LNCAP (cell line): ENCODE results near the gene PRKCA.

Experiments used
- TF ChIP-seq, protein P1 (sequence below): fragments of 450-650 bp; IDR thresholded peaks from 2 replicates; pipeline ENCODE4 v1.5.1; 2017; ENCODE audit warnings: mild to moderate bottlenecking

The PRKCA gene

DNA sequence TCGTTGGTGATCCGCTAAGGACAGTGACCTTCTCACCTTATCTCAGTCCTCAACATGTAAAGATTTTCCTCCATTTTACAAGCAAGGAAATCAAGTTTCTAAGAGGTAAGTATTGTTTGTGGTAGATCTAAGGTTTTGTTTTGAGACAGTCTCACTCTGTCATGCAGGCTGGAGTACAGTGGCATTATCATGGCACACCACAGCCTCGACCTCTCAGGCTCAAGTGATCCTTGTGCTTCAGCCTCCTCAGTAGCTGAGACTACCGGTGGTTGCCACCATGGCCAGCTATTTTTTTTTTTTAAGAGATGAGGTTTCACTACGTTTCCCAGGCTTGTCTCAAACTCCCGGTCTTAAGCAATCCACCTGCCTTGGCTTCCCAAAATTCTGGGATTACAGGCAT is 34.9 kb downstream of the PRKCA start:
- TF ChIP-seq, protein P1, sequence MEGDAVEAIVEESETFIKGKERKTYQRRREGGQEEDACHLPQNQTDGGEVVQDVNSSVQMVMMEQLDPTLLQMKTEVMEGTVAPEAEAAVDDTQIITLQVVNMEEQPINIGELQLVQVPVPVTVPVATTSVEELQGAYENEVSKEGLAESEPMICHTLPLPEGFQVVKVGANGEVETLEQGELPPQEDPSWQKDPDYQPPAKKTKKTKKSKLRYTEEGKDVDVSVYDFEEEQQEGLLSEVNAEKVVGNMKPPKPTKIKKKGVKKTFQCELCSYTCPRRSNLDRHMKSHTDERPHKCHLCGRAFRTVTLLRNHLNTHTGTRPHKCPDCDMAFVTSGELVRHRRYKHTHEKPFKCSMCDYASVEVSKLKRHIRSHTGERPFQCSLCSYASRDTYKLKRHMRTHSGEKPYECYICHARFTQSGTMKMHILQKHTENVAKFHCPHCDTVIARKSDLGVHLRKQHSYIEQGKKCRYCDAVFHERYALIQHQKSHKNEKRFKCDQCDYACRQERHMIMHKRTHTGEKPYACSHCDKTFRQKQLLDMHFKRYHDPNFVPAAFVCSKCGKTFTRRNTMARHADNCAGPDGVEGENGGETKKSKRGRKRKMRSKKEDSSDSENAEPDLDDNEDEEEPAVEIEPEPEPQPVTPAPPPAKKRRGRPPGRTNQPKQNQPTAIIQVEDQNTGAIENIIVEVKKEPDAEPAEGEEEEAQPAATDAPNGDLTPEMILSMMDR = no peak

DNA sequence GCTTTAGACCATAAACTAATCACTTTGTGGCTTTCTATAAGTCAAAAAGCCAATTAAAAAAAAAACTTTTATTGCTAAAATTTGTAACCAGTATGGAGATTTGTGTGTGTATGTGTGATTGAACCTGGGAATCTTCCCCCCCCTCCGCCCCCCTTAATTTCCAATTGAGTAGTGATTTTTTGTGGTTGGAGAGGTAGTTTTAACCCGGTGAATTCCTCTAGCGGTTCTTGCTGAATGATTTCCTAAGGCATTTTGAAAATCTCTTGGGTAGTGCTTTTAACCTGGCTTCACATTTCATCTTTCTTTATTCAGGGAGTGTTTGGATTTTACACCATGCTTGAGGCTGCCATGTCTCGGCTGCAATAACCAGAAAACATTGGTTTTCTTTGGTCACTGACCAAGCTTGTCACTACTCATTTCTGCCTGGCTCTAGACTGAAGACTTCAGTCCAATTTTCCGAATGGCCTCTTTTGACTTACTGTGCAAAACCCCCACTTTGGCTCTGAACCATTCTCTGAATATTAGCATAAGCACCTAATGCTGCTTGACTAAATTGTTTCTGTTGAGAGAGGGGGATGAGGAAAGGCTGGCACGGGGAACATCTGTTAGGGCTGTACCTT is 35.6 kb downstream of the PRKCA start:
- TF ChIP-seq, protein P1 = no peak

DNA sequence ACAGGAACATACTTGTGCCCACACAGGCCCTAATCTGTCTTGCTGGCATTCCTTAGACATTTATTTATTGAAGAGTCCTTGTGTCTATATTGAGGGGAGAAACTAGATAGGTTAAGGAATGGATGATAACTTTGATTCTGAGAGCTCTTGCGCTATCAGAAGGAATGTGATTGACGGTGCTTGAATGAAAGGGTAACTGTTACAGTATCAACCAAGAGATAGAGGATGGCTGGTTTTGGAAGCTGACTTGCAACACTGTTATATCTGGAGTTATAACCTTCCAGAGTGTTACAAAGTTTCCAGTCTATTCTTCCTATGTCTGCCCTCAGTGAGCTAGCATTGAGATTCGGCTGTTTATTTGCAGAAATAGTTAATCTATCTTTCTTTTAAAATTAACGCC is 36.5 kb downstream of the PRKCA start:
- TF ChIP-seq, protein P1 = no peak

GRCh38 chr17:66339561-66339960 is 37.1 kb downstream of the PRKCA start:
- TF ChIP-seq, protein P1 = no peak

DNA sequence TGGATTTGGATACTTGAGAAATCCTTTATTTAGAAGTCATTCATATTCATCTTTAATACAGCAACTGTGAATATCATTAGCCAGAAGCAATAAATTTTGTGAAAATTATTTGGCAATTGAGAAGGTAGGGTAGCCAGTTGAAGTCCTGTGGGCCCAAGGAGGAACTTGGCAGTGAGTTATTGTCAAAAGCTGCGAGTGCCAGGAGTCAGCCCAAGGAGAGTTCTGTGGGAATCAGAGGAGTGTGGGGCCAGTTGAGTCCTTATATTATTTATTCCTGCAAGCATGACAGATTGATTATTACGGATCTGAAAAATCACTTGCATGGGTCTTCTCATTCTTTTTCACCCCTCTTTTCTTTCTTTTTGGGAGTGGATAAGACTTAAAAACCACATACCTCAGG is 38.3 kb downstream of the PRKCA start:
- TF ChIP-seq, protein P1 = no peak

GRCh38 chr17:66341462-66341861 is 39.0 kb downstream of the PRKCA start:
- TF ChIP-seq, protein P1 = no peak

DNA sequence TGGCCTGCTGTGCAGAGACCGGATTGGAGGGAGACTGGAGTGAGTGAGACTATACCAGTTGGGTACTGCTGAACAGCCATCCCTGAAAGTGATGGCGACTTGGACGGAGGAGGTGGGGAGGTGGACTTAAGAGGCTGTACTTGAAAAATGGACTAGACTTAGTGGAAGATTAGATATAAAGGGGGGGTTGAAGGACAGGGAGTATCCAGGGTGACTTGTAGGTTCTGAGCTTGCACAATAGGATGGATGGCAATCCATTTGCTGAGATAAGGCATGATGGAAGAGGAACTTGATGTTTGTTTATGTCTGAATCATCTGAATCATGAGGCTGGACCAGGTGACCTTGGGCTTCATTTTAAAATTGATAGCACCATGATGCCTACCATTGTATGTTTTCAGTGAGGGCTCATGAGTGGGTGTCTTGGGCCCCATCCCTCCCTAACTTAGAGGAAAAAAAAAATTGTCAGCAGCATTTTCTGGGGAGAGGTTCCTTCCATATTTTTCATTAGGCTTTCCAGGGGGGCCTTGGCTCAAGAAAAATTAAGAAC is 41.2 kb downstream of the PRKCA start:
- TF ChIP-seq, protein P1 = no peak

- TF ChIP-seq, protein P1 = no peak
Observed at GRCh38 chr17:66344473-66344872, 42.1 kb downstream of the PRKCA start.
